SK-N-SH (cell line): ENCODE data around the gene NCAN. TPM values are rescaled to one million over a fixed set of nuclear protein-coding genes. Genes with fewer than 3 reads are reported as not detected.

Experiments used
- CTCF ChIA-PET: fragments of 300-600, 350-600 bp; formaldehyde crosslinking; extraction: SDS; loops from one replicate; lab custom pipeline; 2021; lab: Yijun Ruan, JAX
- POLR2A ChIA-PET: fragments of 350-600 bp; sonication (Branson Sonifier 250); formaldehyde crosslinking; extraction: SDS; loops from one replicate; lab custom pipeline; 2020; ENCODE audit warnings: antibody characterized with exemption, inconsistent platforms; lab: Yijun Ruan, JAX
- DNase-seq: peaks from one replicate; pipeline ENCODE4 v3.0.0; 2012
- H2AFZ ChIP-seq: fragments of 200-600 bp; sonication (generic); 2 replicates; pipeline ENCODE4 v1.8.1; 2016; ENCODE audit warnings: antibody characterized with exemption, mild to moderate bottlenecking, low read depth
- H3F3A ChIP-seq: fragments of 200-600 bp; sonication (generic); replicated peaks from 2 replicates; pipeline ENCODE3; 2016; ENCODE audit warnings: antibody characterized with exemption, mild to moderate bottlenecking; ENCODE audit not compliant: insufficient read depth
- H3K27ac ChIP-seq, 2 experiments: fragments of 200-500 bp in 1 of 2; fragments of 200-600 bp in 1 of 2; sonication (Bioruptor generic) in 1 of 2; sonication (generic), shearing (Covaris generic) in 1 of 2; 2 replicates each; pipeline versions ENCODE4 v1.5.1 to v1.6.1; 2014 to 2016; ENCODE audit warnings: low read depth in 2 of 2, inconsistent platforms in 1 of 2, low read length in 1 of 2, mild to moderate bottlenecking in 1 of 2, mixed read lengths in 1 of 2
- H3K27me3 ChIP-seq: fragments of 200-600 bp; sonication (generic), shearing (Covaris generic); 2 replicates; pipeline ENCODE4 v1.6.1; 2016; ENCODE audit warnings: mixed run types; ENCODE audit not compliant: insufficient read depth
- H3K36me3 ChIP-seq, 2 experiments: fragments of 200-500 bp in 1 of 2; fragments of 200-600 bp in 1 of 2; sonication (Bioruptor generic) in 1 of 2; sonication (generic) in 1 of 2; replicated peaks in 1 of 2; 2 replicates each; pipeline versions ENCODE3 to v1.5.1; 2014 to 2016; ENCODE audit warnings: low read length in 1 of 2, mild to moderate bottlenecking in 1 of 2; ENCODE audit not compliant: insufficient read depth in 2 of 2, control insufficient read depth in 1 of 2
- H3K4me1 ChIP-seq, 2 experiments: fragments of 200-500 bp in 1 of 2; fragments of 200-600 bp in 1 of 2; sonication (Bioruptor generic) in 1 of 2; sonication (generic), shearing (Covaris generic) in 1 of 2; 2 replicates each; pipeline versions ENCODE4 v1.5.1 to v1.6.1; 2014 to 2016; ENCODE audit warnings: low read depth in 1 of 2, low read length in 1 of 2, mixed run types in 1 of 2; ENCODE audit not compliant: insufficient read depth in 2 of 2, control insufficient read depth in 1 of 2
- H3K4me2 ChIP-seq: fragments of 200-600 bp; sonication (generic), shearing (Covaris generic); 2 replicates; pipeline ENCODE4 v1.6.1; 2017; ENCODE audit warnings: mixed run types
- H3K4me3 ChIP-seq, 2 experiments: fragments of 200-500 bp in 1 of 2; fragments of 200-600 bp in 1 of 2; sonication (Bioruptor generic) in 1 of 2; sonication (generic), shearing (Covaris generic) in 1 of 2; 2 replicates each; pipeline versions ENCODE4 v1.5.1 to v1.8.1; 2014 to 2016; ENCODE audit warnings: low read depth in 2 of 2, inconsistent platforms in 1 of 2, low read length in 1 of 2, mild to moderate bottlenecking in 1 of 2, mixed read lengths in 1 of 2, moderate library complexity in 1 of 2
- H3K79me2 ChIP-seq: fragments of 200-600 bp; sonication (generic); 2 replicates; pipeline ENCODE4 v1.8.1; 2017; ENCODE audit warnings: mild to moderate bottlenecking; ENCODE audit not compliant: insufficient read depth
- H3K9ac ChIP-seq: fragments of 200-600 bp; sonication (generic); 2 replicates; pipeline ENCODE4 v1.6.1; 2017; ENCODE audit warnings: mixed run types
- H3K9me2 ChIP-seq: fragments of 200-600 bp; sonication (generic); 2 replicates; pipeline ENCODE4 v1.6.1; 2017; ENCODE audit warnings: mixed run types
- H3K9me3 ChIP-seq: fragments of 200-600 bp; sonication (generic); 2 replicates; pipeline ENCODE4 v1.6.1; 2017; ENCODE audit warnings: mixed run types, mild to moderate bottlenecking, moderate library complexity
- H4K20me1 ChIP-seq: fragments of 200-600 bp; sonication (generic); 2 replicates; pipeline ENCODE4 v1.6.1; 2017; ENCODE audit warnings: mild to moderate bottlenecking, mixed run types; ENCODE audit not compliant: insufficient read depth
- CTCF ChIP-seq: fragments of 200-600 bp; sonication (generic); IDR thresholded peaks from 2 replicates; pipeline ENCODE4 v1.6.1; 2017; ENCODE audit warnings: antibody characterized with exemption, mild to moderate bottlenecking, moderate library complexity
- EP300 ChIP-seq, 2 experiments: IDR thresholded peaks; 2 replicates each; pipeline versions ENCODE4 v1.4.0 to v1.6.1; 2012; ENCODE audit warnings: borderline replicate concordance in 1 of 2, low read depth in 1 of 2, low read length in 1 of 2
- EZH2phosphoT487 ChIP-seq: fragments of 200-600 bp; sonication (generic); IDR thresholded peaks from 2 replicates; pipeline ENCODE4 v1.6.1; 2017; ENCODE audit warnings: low read depth, mixed run types, mild to moderate bottlenecking, antibody characterized with exemption, moderate library complexity, borderline replicate concordance
- FOSL2 ChIP-seq: IDR thresholded peaks from 2 replicates; pipeline ENCODE4 v1.4.0; 2012; ENCODE audit warnings: low read depth, mild to moderate bottlenecking, moderate library complexity, borderline replicate concordance
- FOXJ3 ChIP-seq: sonication (generic); formaldehyde crosslinking; IDR thresholded peaks from 2 replicates; pipeline ENCODE4 v1.5.1; 2020; ENCODE audit warnings: mild to moderate bottlenecking, missing genetic modification reagents
- FOXM1 ChIP-seq: IDR thresholded peaks from 2 replicates; pipeline ENCODE4 v1.4.0; 2012; ENCODE audit warnings: low read depth, mild to moderate bottlenecking
- IRF3 ChIP-seq: fragments of 150-350 bp; IDR thresholded peaks from 2 replicates; pipeline ENCODE4 v1.6.1; 2016; ENCODE audit warnings: mild to moderate bottlenecking, low read depth, low read length
- JUND ChIP-seq: IDR thresholded peaks from 2 replicates; pipeline ENCODE4 v1.4.0; 2012
- MAX ChIP-seq: IDR thresholded peaks from 2 replicates; pipeline ENCODE4 v1.4.0; 2012; ENCODE audit warnings: low read depth
- MEF2A ChIP-seq: IDR thresholded peaks from 2 replicates; pipeline ENCODE4 v1.4.0; 2012; ENCODE audit warnings: low read depth, borderline replicate concordance
- NFIC ChIP-seq: IDR thresholded peaks from 2 replicates; pipeline ENCODE4 v1.4.0; 2012; ENCODE audit warnings: borderline replicate concordance
- NRF1 ChIP-seq: IDR thresholded peaks from 2 replicates; pipeline ENCODE4 v1.6.1; 2012; ENCODE audit warnings: low read depth, mild to moderate bottlenecking, low read length
- POLR2AphosphoS5 ChIP-seq: IDR thresholded peaks from 2 replicates; pipeline ENCODE4 v1.6.1; 2012; ENCODE audit warnings: low read depth, low read length
- RAD21 ChIP-seq: IDR thresholded peaks from 2 replicates; pipeline ENCODE4 v1.6.1; 2012; ENCODE audit warnings: mild to moderate bottlenecking, low read length
- RFX5 ChIP-seq: IDR thresholded peaks from 2 replicates; pipeline ENCODE4 v1.6.1; 2012; ENCODE audit warnings: mild to moderate bottlenecking, improper control_type of control experiment, low read length
- RXRA ChIP-seq: IDR thresholded peaks from 2 replicates; pipeline ENCODE4 v1.4.0; 2012; ENCODE audit warnings: low read depth, mild to moderate bottlenecking, borderline replicate concordance
- SIN3A ChIP-seq: IDR thresholded peaks from 2 replicates; pipeline ENCODE4 v1.6.1; 2012; ENCODE audit warnings: low read depth, mild to moderate bottlenecking, low read length, moderate library complexity, borderline replicate concordance
- TCF12 ChIP-seq: IDR thresholded peaks from 2 replicates; pipeline ENCODE4 v1.4.0; 2012
- TEAD4 ChIP-seq: IDR thresholded peaks from 2 replicates; pipeline ENCODE4 v1.4.0; 2012; ENCODE audit warnings: mild to moderate bottlenecking, borderline replicate concordance; ENCODE audit not compliant: insufficient read depth
- USF1 ChIP-seq: IDR thresholded peaks from 2 replicates; pipeline ENCODE4 v1.4.0; 2012; ENCODE audit warnings: low read depth, borderline replicate concordance
- YY1 ChIP-seq: IDR thresholded peaks from 2 replicates; pipeline ENCODE4 v1.4.0; 2012; ENCODE audit warnings: low read depth, mild to moderate bottlenecking
- ZBTB33 ChIP-seq: IDR thresholded peaks from 2 replicates; pipeline ENCODE4 v1.4.0; 2012; ENCODE audit warnings: low read depth, borderline replicate concordance
- WGBS: methylation state at CpG from one replicate; pipeline ENCODE4 v1.1.6; 2017; ENCODE audit warnings: low lambda C conversion rate; 5-methylcytosine and 5-hydroxymethylcytosine counted together
- polyA plus RNA-seq, 3 experiments: library from polyadenylated mRNA; depleted of rRNA; stranded (reverse); fragments of >200 nt; gene quantifications; 2 replicates each; pipeline ENCODE4 v1.2.3, GENCODE V29; 2012

Gene NCAN
- polyA plus RNA-seq, 1 of the 3 experiments (the other 2 are of a cell fraction) = 0.03 TPM

- DNase-seq = no peak
- H3K9ac ChIP-seq = no peak overlapping the region
- H3K4me1 ChIP-seq = peaks cover 0 to 12% of the 10 kb centered on the region in 2 experiments; a peak in 1 of 4 replicates
- no peaks in the 10 kb centered on the region for H3K79me2 ChIP-seq
- no peaks in the 10 kb centered on the region for H4K20me1 ChIP-seq
- ChIA-PET CTCF (interaction anchor here (1.1 kb wide), 1 partner anchor 62 kb away, joined by 3 read pairs; no protein-coding TSS in a partner anchor), POLR2A (no interaction called here)
- no peaks in the 10 kb centered on the region for H3K9me2 ChIP-seq
- peaks cover 9 to 65% of the 10 kb centered on the region in 2 experiments for H3K36me3 ChIP-seq
- H3K4me2 ChIP-seq = no peak overlapping the region
- no peaks in the 10 kb centered on the region for H3F3A ChIP-seq
- no peak overlapping the region for H3K4me3 ChIP-seq
- H3K27ac ChIP-seq = no peak overlapping the region
- no peaks in the 10 kb centered on the region for H3K9me3 ChIP-seq
- 92% methylated on average over 11 of the region's 16 CpGs for WGBS
- TF ChIP-seq EZH2phosphoT487 (no peak), FOXJ3 (CRISPR knock-in tag) (no peak), POLR2AphosphoS5 (no peak), CTCF (no peak), JUND (no peak), YY1 (no peak), MEF2A (no peak), TCF12 (no peak), ZBTB33 (no peak), NFIC (no peak), RAD21 (no peak), FOXM1 (no peak), IRF3 (no peak), MAX (no peak)
- TF ChIP-seq, all 33 proteins: peak for 0
- Histone ChIP-seq H2AFZ (no peak overlapping the region), H3K27me3 (no peaks in the 10 kb centered on the region)
Observed at GRCh38 chr19:19280561-19280960, 68.8 kb downstream of the NCAN start.

- H3F3A ChIP-seq = no peaks in the 10 kb centered on the region
- H3K9ac ChIP-seq = no peak overlapping the region
- POLR2A ChIA-PET = no interaction called here
- H3K79me2 ChIP-seq = no peaks in the 10 kb centered on the region
- H3K9me3 ChIP-seq = no peaks in the 10 kb centered on the region
- no peak for DNase-seq
- H3K27me3 ChIP-seq = no peaks in the 10 kb centered on the region
- 92% methylated on average over 10 of the region's 10 CpGs for WGBS
- H2AFZ ChIP-seq = no peak overlapping the region
- H3K4me3 ChIP-seq = no peak overlapping the region
- H3K4me1 ChIP-seq = no peaks in the 10 kb centered on the region
- no peak overlapping the region for H3K27ac ChIP-seq
- H3K4me2 ChIP-seq = no peak overlapping the region
- peaks cover 22 to 29% of the 10 kb centered on the region in 2 experiments for H3K36me3 ChIP-seq
- no peaks in the 10 kb centered on the region for H3K9me2 ChIP-seq
- H4K20me1 ChIP-seq = no peaks in the 10 kb centered on the region
- CTCF ChIA-PET = no interaction called here
- TF ChIP-seq TEAD4 = no peak
- TF ChIP-seq NRF1 = no peak
- TF ChIP-seq FOSL2 = no peak
- no peak for TF ChIP-seq RFX5
- no peak for TF ChIP-seq SIN3A
- TF ChIP-seq RXRA = no peak
- TF ChIP-seq FOXM1 = no peak
- no peak for TF ChIP-seq USF1
- no peak for TF ChIP-seq TCF12
- no peak for TF ChIP-seq EP300 (IDR thresholded peaks at IDR 0.05; ENCODE audit: borderline replicate concordance in 1 of 2, low read depth in 1 of 2, low read length in 1 of 2)
- TF ChIP-seq IRF3 = no peak
- TF ChIP-seq YY1 = no peak
Observed at GRCh38 chr19:19285686-19286085, 73.9 kb downstream of the NCAN start.
